Measurements from ENCODE around the gene RIF1. TPM values are rescaled to one million over a fixed set of nuclear protein-coding genes. Genes with fewer than 3 reads are reported as not detected.
A peak's percentile ranks its signal among the peaks of the same experiment; 100 is the strongest.

RIF1 gene
- total and polyA plus RNA-seq, 7 donors, result 3.7 to 35.0 (median 17.5) TPM

GRCh38 chr2:151486053-151486452 lies 76.4 kb downstream of the RIF1 start:
- H3K27ac ChIP-seq, result no peak overlapping the region
- no peaks in the 10 kb centered on the region for H3K27me3 ChIP-seq (ENCODE audit: insufficient read depth in 3 of 3, low read length in 2 of 3)
- 71 to 82% (median 77%) methylated on average over 1 of the region's 1 CpG for WGBS, 3 donors
- no peaks in the 10 kb centered on the region for H3K4me1 ChIP-seq
- no peak for DNase-seq
- intact Hi-C loops (cut with DNase I), result no loop called here
- no peak for ATAC-seq
- H3K36me3 ChIP-seq (ENCODE audit: insufficient read depth in 1 of 2, low read depth in 1 of 2), result peaks cover 12 to 100% of the 10 kb centered on the region in 2 donors
- no peaks in the 10 kb centered on the region for H3K9me3 ChIP-seq
- no peak overlapping the region for H3K4me3 ChIP-seq
- TF ChIP-seq, protein P1, sequence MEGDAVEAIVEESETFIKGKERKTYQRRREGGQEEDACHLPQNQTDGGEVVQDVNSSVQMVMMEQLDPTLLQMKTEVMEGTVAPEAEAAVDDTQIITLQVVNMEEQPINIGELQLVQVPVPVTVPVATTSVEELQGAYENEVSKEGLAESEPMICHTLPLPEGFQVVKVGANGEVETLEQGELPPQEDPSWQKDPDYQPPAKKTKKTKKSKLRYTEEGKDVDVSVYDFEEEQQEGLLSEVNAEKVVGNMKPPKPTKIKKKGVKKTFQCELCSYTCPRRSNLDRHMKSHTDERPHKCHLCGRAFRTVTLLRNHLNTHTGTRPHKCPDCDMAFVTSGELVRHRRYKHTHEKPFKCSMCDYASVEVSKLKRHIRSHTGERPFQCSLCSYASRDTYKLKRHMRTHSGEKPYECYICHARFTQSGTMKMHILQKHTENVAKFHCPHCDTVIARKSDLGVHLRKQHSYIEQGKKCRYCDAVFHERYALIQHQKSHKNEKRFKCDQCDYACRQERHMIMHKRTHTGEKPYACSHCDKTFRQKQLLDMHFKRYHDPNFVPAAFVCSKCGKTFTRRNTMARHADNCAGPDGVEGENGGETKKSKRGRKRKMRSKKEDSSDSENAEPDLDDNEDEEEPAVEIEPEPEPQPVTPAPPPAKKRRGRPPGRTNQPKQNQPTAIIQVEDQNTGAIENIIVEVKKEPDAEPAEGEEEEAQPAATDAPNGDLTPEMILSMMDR (IDR thresholded peaks at IDR 0.05), result no peak

DNA sequence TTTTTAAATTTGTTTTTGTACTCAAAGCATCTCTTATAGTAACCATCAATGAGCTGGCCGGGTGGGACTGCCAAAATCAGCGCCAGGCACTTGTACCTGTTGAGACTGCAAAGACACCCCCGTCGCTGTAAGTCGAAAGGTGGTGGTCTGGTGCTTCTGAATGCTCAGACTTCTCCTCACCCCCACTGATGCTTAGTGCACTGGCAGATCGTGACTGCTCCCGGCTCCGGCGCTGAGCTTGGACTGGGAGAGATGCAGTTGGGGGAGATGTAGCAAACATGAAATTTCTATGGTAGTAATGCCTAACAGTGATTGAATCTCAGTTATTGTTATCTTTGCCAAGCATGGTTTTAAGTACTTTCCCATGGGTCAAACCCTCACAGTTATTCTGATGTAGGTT lies 80.6 kb downstream of the RIF1 start:
- Histone ChIP-seq H3K9me3 (no peaks in the 10 kb centered on the region), H3K27ac (no peak overlapping the region), H3K36me3 (ENCODE audit: insufficient read depth in 1 of 2, low read depth in 1 of 2) (peaks cover 14 to 100% of the 10 kb centered on the region in 2 donors), H3K4me3 (no peak overlapping the region), H3K27me3 (ENCODE audit: insufficient read depth in 3 of 3, low read length in 2 of 3) (no peaks in the 10 kb centered on the region), H3K4me1 (no peaks in the 10 kb centered on the region)
- TF ChIP-seq, protein P1 (IDR thresholded peaks at IDR 0.05), result no peak
- ATAC-seq (no peak), DNase-seq (no peak)
- 90 to 98% (median 92%) methylated on average over 9 of the region's 9 CpGs for WGBS, 3 donors
- intact Hi-C loops (cut with DNase I), result no loop called here

GRCh38 chr2:151491496-151491895 lies 81.8 kb downstream of the RIF1 start:
- intact Hi-C loops (cut with DNase I), result no loop called here
- Histone ChIP-seq H3K4me3 (no peak overlapping the region), H3K27me3 (ENCODE audit: insufficient read depth in 3 of 3, low read length in 2 of 3) (no peaks in the 10 kb centered on the region), H3K9me3 (no peaks in the 10 kb centered on the region), H3K27ac (no peak overlapping the region), H3K36me3 (ENCODE audit: insufficient read depth in 1 of 2, low read depth in 1 of 2) (peaks cover 9 to 100% of the 10 kb centered on the region in 2 donors), H3K4me1 (no peaks in the 10 kb centered on the region)
- ATAC-seq, result peak in 2 of 4 donors; percentile 18 to 48
- 38 to 58% (median 49%) methylated on average over 4 of the region's 4 CpGs for WGBS, 3 donors
- TF ChIP-seq, protein P1 (IDR thresholded peaks at IDR 0.05), result no peak
- no peak for DNase-seq

DNA sequence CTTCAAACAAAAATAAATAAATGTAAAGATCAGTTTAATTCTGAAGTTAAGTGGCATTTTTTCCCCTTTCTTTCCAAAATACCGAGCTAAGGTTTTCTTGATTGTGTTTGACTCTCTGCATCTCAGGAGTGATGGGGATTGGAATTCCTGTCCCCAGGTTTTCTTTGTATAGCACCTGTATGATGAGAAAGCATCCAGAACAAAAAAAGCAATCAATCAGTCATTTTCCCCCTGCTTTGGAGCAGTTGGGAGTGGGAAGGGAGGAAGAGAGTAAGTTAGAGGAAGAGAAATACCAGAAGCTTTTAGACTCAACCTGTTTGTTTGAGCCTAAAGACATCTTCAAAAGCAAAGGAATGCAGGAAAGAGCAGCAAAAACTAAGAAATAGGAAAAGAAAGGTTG lies 88.5 kb downstream of the RIF1 start:
- H3K36me3 ChIP-seq (ENCODE audit: insufficient read depth in 1 of 2, low read depth in 1 of 2), result peaks cover 0 to 100% of the 10 kb centered on the region in 2 donors
- TF ChIP-seq, protein P1 (IDR thresholded peaks at IDR 0.05), result no peak
- H3K9me3 ChIP-seq, result no peaks in the 10 kb centered on the region
- ATAC-seq, result no peak
- no peak overlapping the region for H3K27ac ChIP-seq
- no peaks in the 10 kb centered on the region for H3K4me1 ChIP-seq
- no peak overlapping the region for H3K4me3 ChIP-seq
- intact Hi-C loops (cut with DNase I), result no loop called here
- H3K27me3 ChIP-seq (ENCODE audit: insufficient read depth in 3 of 3, low read length in 2 of 3), result no peaks in the 10 kb centered on the region
- DNase-seq, result no peak
- 84 to 100% (median 87%) methylated on average over 1 of the region's 1 CpG for WGBS, 3 donors

DNA sequence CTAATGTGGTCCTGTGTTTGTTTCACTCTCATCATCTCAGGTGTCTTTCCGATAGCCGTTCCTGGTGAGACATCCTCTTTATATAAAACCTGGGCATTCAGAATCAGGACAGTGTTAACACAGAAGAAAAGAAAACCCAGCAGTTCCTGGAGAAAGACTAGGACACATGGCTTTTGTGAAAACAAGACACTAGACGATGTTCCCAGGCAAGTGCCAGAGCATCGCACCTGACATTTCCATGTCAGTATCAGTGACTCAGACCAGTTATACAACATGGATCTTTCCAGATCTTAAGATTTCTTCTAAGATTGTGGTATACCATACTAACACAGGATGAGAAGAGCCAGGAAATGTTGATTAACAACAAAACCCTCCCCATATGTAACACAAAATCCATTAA lies 96.5 kb downstream of the RIF1 start:
- intact Hi-C loops (cut with DNase I), result no loop called here
- no peak for DNase-seq
- TF ChIP-seq, protein P1 (IDR thresholded peaks at IDR 0.05), result no peak
- Histone ChIP-seq H3K4me1 (peaks cover 5% of the 10 kb centered on the region), H3K36me3 (ENCODE audit: insufficient read depth in 1 of 2, low read depth in 1 of 2) (peaks cover 8 to 100% of the 10 kb centered on the region in 2 donors), H3K4me3 (no peak overlapping the region), H3K9me3 (no peaks in the 10 kb centered on the region), H3K27ac (peak overlapping the region; percentile 56), H3K27me3 (ENCODE audit: insufficient read depth in 3 of 3, low read length in 2 of 3) (no peaks in the 10 kb centered on the region)
- 59 to 81% (median 65%) methylated on average over 4 of the region's 4 CpGs for WGBS, 3 donors
- ATAC-seq, result peak; percentile 21 to 50 (median 42)
